Measurements from ENCODE around the gene HSF2. TPM values are rescaled to one million over a fixed set of nuclear protein-coding genes. Genes with fewer than 3 reads are reported as not detected.

The HSF2 gene
- total RNA-seq, 1 donor: 32.9 TPM

DNA sequence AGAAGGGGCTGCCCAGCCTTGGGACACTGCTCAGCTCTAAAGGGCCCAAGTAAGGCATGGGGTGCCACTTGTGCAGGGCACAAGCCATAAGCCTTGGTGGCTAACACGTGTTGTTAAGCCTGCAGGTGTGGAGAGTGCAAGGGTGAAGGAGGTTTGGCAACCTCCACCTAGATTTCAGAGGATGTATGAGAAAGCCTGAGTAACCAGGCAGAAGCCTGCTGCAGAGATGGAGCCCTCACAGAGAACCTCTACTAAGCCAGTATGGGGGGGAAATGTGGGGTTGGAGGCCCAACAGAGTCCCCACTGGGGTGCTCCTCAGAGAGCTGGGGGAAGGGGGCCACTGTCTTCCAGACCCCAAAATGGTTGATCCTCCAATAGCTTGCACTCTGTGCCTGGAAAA, 39.5 kb downstream of the HSF2 start:
- H2AFZ ChIP-seq (ENCODE audit: low read length): no peak overlapping the region
- H3K27me3 ChIP-seq (ENCODE audit: insufficient read depth, low read length): no peaks in the 10 kb centered on the region
- H3K36me3 ChIP-seq (ENCODE audit: insufficient read depth, low read length): peaks cover 35% of the 10 kb centered on the region
- peaks cover 2% of the 10 kb centered on the region for H3K9me3 ChIP-seq (ENCODE audit: low read depth, low read length)
- no peak overlapping the region for H3K4me2 ChIP-seq (ENCODE audit: insufficient read depth, low read length)
- H3K4me3 ChIP-seq (ENCODE audit: insufficient read depth, low read length): no peak overlapping the region
- TF ChIP-seq, protein P1, sequence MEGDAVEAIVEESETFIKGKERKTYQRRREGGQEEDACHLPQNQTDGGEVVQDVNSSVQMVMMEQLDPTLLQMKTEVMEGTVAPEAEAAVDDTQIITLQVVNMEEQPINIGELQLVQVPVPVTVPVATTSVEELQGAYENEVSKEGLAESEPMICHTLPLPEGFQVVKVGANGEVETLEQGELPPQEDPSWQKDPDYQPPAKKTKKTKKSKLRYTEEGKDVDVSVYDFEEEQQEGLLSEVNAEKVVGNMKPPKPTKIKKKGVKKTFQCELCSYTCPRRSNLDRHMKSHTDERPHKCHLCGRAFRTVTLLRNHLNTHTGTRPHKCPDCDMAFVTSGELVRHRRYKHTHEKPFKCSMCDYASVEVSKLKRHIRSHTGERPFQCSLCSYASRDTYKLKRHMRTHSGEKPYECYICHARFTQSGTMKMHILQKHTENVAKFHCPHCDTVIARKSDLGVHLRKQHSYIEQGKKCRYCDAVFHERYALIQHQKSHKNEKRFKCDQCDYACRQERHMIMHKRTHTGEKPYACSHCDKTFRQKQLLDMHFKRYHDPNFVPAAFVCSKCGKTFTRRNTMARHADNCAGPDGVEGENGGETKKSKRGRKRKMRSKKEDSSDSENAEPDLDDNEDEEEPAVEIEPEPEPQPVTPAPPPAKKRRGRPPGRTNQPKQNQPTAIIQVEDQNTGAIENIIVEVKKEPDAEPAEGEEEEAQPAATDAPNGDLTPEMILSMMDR (IDR thresholded peaks at IDR 0.05; ENCODE audit: extremely low read depth, low read depth, low read length): no peak
- H3K4me1 ChIP-seq (ENCODE audit: insufficient read depth, low read length): no peaks in the 10 kb centered on the region
- DNase-seq (ENCODE audit: insufficient read length, low spot score, missing footprints): no peak
- H3K27ac ChIP-seq (ENCODE audit: low read depth, low read length): no peak overlapping the region
- H3K79me2 ChIP-seq (ENCODE audit: insufficient read depth, low read length): peaks cover 11% of the 10 kb centered on the region
- H4K20me1 ChIP-seq (ENCODE audit: insufficient read depth, low read length): no peaks in the 10 kb centered on the region

DNA sequence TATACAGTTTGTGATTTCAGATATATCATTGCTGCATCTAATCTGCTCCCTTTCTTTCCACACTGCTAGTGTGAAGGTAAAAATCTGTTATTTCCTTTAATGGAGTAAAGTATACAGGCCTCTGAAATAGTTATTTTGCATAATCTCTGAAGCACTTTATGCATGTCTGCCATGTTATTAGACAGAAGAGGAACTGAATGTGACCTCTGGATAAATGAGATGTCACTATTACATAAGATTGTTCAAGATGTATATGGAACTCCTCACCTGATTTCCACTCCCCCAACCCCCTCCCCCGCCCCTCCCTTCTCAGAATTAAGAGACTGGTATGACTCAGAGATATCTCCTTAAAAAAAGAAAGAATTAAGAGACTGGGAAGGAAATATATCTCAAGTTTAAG, 45.8 kb downstream of the HSF2 start:
- Histone ChIP-seq H3K4me1 (ENCODE audit: insufficient read depth, low read length) (no peaks in the 10 kb centered on the region), H4K20me1 (ENCODE audit: insufficient read depth, low read length) (peaks cover 5% of the 10 kb centered on the region), H3K79me2 (ENCODE audit: insufficient read depth, low read length) (peaks cover 11% of the 10 kb centered on the region), H3K9me3 (ENCODE audit: low read depth, low read length) (no peaks in the 10 kb centered on the region), H3K27ac (ENCODE audit: low read depth, low read length) (no peak overlapping the region), H3K4me2 (ENCODE audit: insufficient read depth, low read length) (no peak overlapping the region), H2AFZ (ENCODE audit: low read length) (no peak overlapping the region), H3K4me3 (ENCODE audit: insufficient read depth, low read length) (no peak overlapping the region), H3K36me3 (ENCODE audit: insufficient read depth, low read length) (peaks cover 39% of the 10 kb centered on the region), H3K27me3 (ENCODE audit: insufficient read depth, low read length) (no peaks in the 10 kb centered on the region)
- no peak for DNase-seq (ENCODE audit: insufficient read length, low spot score, missing footprints)
- TF ChIP-seq, protein P1 (IDR thresholded peaks at IDR 0.05; ENCODE audit: extremely low read depth, low read depth, low read length): no peak

DNA sequence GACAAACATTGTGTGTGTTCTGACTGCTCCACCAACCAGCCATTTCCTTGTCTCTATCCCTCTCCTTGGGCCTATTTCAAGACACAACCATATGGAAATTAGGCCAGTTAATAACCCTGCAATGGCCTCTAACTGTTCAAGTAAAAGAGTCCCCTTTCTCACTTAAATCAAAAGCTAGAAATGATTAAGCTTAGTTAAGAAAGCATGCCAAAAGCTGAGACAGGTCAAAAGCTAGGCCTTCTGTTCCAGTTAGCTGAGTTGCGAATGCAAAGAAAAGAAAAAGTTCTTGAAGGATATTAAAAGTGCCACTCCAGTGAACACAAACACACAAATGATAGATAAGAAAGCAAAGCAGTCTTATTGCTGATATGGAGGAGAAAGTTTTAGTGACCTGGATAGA, 49.6 kb downstream of the HSF2 start:
- Histone ChIP-seq H3K4me2 (ENCODE audit: insufficient read depth, low read length) (no peak overlapping the region), H2AFZ (ENCODE audit: low read length) (no peak overlapping the region), H3K9me3 (ENCODE audit: low read depth, low read length) (no peaks in the 10 kb centered on the region), H3K27me3 (ENCODE audit: insufficient read depth, low read length) (no peaks in the 10 kb centered on the region), H3K27ac (ENCODE audit: low read depth, low read length) (no peak overlapping the region), H3K79me2 (ENCODE audit: insufficient read depth, low read length) (peaks cover 16% of the 10 kb centered on the region), H3K4me1 (ENCODE audit: insufficient read depth, low read length) (no peaks in the 10 kb centered on the region), H3K4me3 (ENCODE audit: insufficient read depth, low read length) (no peak overlapping the region), H4K20me1 (ENCODE audit: insufficient read depth, low read length) (peaks cover 5% of the 10 kb centered on the region), H3K36me3 (ENCODE audit: insufficient read depth, low read length) (peaks cover 67% of the 10 kb centered on the region)
- TF ChIP-seq, protein P1 (IDR thresholded peaks at IDR 0.05; ENCODE audit: extremely low read depth, low read depth, low read length): no peak
- no peak for DNase-seq (ENCODE audit: insufficient read length, low spot score, missing footprints)

DNA sequence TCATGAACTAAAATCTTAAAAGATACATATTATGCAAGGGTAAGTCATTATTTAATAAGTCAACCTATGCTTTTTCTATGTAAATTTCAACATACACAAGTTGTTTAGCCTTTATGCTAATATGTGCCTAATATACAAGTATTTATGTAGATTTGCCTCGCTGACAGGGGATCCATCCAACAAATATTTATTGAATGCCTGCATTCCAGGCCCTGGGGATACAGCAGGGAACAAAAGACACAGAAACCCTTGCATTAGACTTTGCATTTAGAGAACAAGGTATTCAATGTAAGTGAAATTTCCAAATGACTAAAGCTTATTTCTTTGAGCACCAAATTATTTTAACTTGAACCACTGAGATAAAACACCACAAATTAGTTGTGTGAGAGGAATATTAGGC, 53.1 kb downstream of the HSF2 start:
- TF ChIP-seq, protein P1 (IDR thresholded peaks at IDR 0.05; ENCODE audit: extremely low read depth, low read depth, low read length): no peak
- Histone ChIP-seq H3K4me1 (ENCODE audit: insufficient read depth, low read length) (no peaks in the 10 kb centered on the region), H3K36me3 (ENCODE audit: insufficient read depth, low read length) (peaks cover 65% of the 10 kb centered on the region), H3K4me3 (ENCODE audit: insufficient read depth, low read length) (no peak overlapping the region), H3K27me3 (ENCODE audit: insufficient read depth, low read length) (no peaks in the 10 kb centered on the region), H2AFZ (ENCODE audit: low read length) (no peak overlapping the region), H3K4me2 (ENCODE audit: insufficient read depth, low read length) (no peak overlapping the region), H4K20me1 (ENCODE audit: insufficient read depth, low read length) (peaks cover 14% of the 10 kb centered on the region), H3K27ac (ENCODE audit: low read depth, low read length) (no peak overlapping the region), H3K79me2 (ENCODE audit: insufficient read depth, low read length) (peaks cover 34% of the 10 kb centered on the region), H3K9me3 (ENCODE audit: low read depth, low read length) (no peaks in the 10 kb centered on the region)
- DNase-seq (ENCODE audit: insufficient read length, low spot score, missing footprints): no peak

Measured in osteoblast (primary cell).